ENCODE results near the gene ACBD4. TPM values are rescaled to one million over a fixed set of nuclear protein-coding genes. Genes with fewer than 3 reads are reported as not detected.

ACBD4 gene
- total RNA-seq, 4 donors from 2014 or later: 1.7 to 6.9 (median 4.5) TPM

- TF ChIP-seq CTCF (IDR thresholded peaks at IDR 0.05) (no peak), POLR2A (IDR thresholded peaks at IDR 0.05) (peak in 1 of 4 donors; percentile 10)
- Histone ChIP-seq H3K27me3 (no peaks in the 10 kb centered on the region), H3K9me3 (no peaks in the 10 kb centered on the region), H3K36me3 (no peaks in the 10 kb centered on the region), H3K27ac (peak overlapping the region; percentile 96 to 99 (median 97)), H3K4me1 (peaks cover 24 to 66% (median 34%) of the 10 kb centered on the region in 3 donors), H3K4me3 (peak overlapping the region; percentile 47 to 90 (median 72))
- no peak for DNase-seq
- intact Hi-C loops (cut with DNase I): no loop called here
- 6 to 13% methylated on average over 16 to 17 of the region's 29 CpGs for WGBS, 2 donors
Observed at GRCh38 chr17:45146890-45147580, 11.5 kb downstream of the ACBD4 start.

GRCh38 chr17:45147581-45148182 is 12.2 kb downstream of the ACBD4 start:
- H3K4me1 ChIP-seq: peaks cover 24 to 72% (median 40%) of the 10 kb centered on the region in 3 donors
- intact Hi-C loops (cut with DNase I): no loop called here
- 0% methylated on average over 28 to 32 of the region's 38 CpGs for WGBS, 2 donors

GRCh38 chr17:45148183-45149036 is 12.9 kb downstream of the ACBD4 start, which contains the start of gene HEXIM1:
Gene HEXIM1 (plus strand): TSS chr17:45148475. CDS start chr17:45149191, 716 bp downstream.
- Histone ChIP-seq H3K4me3 (peak within 1 kb of the TSS; percentile 53 to 90 (median 72)), H3K9me3 (no peaks in the 10 kb centered on the region), H3K4me1 (peaks cover 23 to 74% (median 38%) of the 10 kb centered on the region in 3 donors), H3K36me3 (no peaks in the 10 kb centered on the region), H3K27me3 (no peaks in the 10 kb centered on the region), H3K27ac (peak within 1 kb of the TSS; percentile 96 to 99 (median 97))
- peak; percentile 81 to 99 (median 98) for TF ChIP-seq POLR2A (IDR thresholded peaks at IDR 0.05)
- TF ChIP-seq CTCF (IDR thresholded peaks at IDR 0.05): peak in 1 of 6 experiments; percentile 31
- intact Hi-C loops (cut with DNase I): no loop called here
- 0 to 1% methylated on average over 25 to 53 of the region's 58 CpGs for WGBS, 2 donors
- DNase-seq: peak; percentile 96

More at GRCh38 chr17:45147581-45148182, 12.2 kb downstream of the ACBD4 start:
- H3K9me3 ChIP-seq: no peaks in the 10 kb centered on the region
- H3K27me3 ChIP-seq: no peaks in the 10 kb centered on the region
- peak overlapping the region; percentile 47 to 90 (median 72) for H3K4me3 ChIP-seq
- DNase-seq: no peak
- H3K36me3 ChIP-seq: no peaks in the 10 kb centered on the region
- H3K27ac ChIP-seq: peak overlapping the region; percentile 96 to 99 (median 97)
- TF ChIP-seq POLR2A (IDR thresholded peaks at IDR 0.05): peak in 1 of 4 donors; percentile 51
- TF ChIP-seq CTCF (IDR thresholded peaks at IDR 0.05): peak in 3 of 6 experiments; percentile 21 to 38 (median 22)

GRCh38 chr17:45149037-45149668 is 13.7 kb downstream of the ACBD4 start:
- Histone ChIP-seq H3K36me3 (no peaks in the 10 kb centered on the region), H3K27ac (peak overlapping the region; percentile 89 to 98 (median 94)), H3K4me1 (peaks cover 16 to 73% (median 34%) of the 10 kb centered on the region in 3 donors), H3K4me3 (peak overlapping the region; percentile 53 to 90 (median 72)), H3K9me3 (no peaks in the 10 kb centered on the region), H3K27me3 (no peaks in the 10 kb centered on the region)
- intact Hi-C loops (cut with DNase I): no loop called here
- WGBS, 2 donors: 0% methylated on average over 5 to 23 of the region's 32 CpGs
- TF ChIP-seq CTCF (IDR thresholded peaks at IDR 0.05): peak; percentile 61 to 91 (median 78)
- TF ChIP-seq POLR2A (IDR thresholded peaks at IDR 0.05): peak in 1 of 4 donors; percentile 18
- DNase-seq: no peak

Data from esophagus squamous epithelium (tissue), 5 donors.